Globus pallidus (tissue), 1 donor: ENCODE results near the gene CCL14.

Experiments
- DNase-seq: peaks from one replicate; pipeline ENCODE4 v3.0.0-alpha.2; 2015; ENCODE audit warnings: low spot score

CCL14 gene

DNA sequence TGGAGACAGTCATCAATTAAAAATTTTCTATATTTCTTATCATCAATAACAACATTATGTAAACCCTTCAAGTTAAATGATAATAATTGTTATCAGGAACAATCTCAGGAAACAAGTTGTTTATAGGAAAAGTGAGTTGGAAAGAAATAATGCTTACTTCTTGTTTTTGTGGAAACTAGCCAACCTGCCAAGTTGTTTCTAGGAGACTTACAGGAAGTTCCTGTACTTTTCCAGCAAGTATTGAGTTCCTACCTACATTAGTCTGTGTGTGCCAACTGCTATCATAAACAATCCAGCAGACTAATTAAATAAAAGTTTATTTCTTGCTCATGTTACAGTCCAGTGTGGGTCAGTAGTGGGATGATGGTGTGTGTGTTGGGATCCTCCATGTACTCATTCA is 1.6 kb upstream of the CCL14 start:
- no peak for DNase-seq

DNA sequence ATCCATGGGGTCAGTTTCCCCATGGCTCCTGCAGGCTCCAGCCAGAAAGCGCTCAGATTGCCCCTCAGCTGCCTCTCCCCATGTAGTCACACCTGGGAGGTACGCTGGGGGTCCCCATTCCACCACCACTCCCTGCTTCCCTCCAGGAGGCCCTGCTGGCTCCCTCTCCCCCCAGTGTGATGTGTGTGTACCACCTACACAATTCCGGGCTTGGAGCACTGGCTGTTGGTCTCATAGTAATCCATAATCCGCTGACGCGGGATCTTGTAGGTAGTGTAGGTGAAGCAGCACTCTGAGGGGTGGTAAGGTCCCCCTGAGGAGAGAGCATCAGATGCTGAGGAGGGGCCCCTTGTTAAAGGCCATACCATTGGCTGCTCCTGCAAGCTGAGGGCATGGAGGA is 2.4 kb downstream of the CCL14 start:
- no peak for DNase-seq

DNA sequence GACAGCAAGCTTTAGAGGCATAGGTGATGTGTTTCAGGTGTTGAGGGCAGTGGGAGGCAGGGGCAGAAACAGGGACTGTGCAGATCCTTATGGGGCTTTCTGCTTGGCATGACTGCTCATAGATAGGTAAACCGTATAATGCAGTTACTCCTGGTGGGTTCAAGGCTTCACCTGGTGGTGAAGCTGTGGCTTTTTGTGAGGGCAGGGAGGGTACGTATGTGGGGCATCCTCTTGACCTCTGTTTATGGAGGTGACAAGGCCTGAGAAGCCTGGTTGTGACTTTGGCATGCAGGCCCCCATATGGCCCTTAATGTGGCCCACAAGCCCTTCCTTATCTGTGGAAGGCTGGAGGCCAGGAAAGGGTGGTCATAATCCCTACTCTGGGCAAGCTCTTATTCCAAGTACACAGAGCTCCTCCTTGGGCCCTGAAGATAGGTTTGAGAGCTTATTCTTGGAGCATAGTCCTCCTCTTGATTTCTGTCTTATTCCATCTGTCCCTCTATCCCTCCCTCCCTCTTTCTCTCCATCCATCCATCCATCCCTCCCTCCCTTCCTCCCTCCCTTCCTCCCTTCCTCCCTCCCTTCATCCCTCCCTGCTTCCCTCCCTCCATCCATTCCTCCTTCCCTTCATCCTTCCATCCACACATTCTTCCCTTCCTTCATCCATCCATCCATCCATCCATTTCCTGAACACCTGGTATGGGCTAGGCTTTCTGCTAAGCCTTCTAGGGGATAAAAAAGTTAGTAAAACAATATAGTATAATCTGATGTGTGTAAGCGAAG is 3.9 kb downstream of the CCL14 start:
- DNase-seq: no peak

DNA sequence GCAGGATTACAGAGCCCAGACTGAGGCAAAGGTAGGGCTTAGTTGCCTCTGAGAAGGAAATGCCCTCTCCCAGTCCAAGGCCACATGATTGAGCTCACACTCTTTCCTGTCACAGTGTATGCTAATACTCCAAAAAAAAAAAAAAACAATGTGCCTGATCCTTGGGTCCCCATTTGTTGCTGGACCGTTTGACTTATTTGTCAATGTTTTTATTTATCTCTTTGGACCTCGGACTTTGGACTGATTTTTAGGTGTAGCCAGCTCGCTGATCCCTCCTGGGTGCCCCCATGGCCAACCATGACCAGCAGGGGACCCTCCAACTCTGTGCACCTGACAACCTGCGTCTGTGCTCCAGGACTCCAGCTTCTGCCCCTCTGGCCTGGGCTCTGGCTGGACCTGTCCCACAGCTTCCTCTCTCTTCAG is 4.6 kb downstream of the CCL14 start:
- DNase-seq: no peak

DNA sequence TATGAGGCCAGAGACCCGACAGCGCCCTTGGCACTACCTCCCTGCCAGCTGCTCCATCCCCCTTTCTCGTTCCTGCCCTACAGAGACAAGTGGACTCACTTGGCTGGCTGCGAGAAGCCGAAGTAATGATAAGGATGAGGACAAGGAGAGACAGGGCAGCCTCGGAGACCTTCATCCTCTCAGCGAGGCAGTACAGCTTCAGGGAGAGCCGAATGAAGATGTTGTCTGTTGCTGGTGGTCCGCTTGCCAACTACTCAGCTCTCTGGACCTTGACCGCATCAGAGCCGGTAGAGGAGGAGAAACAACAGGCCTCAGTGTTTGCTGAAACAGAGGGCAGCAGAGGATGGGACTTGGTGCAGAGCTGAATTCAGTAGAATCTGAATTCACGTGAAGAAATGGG is 5.3 kb downstream of the CCL14 start, which contains the start of gene CCL16:
Gene CCL16, minus strand, starts transcription at position 252 of the 400 bp plus-strand sequence. Its CDS starts 77 bp downstream, at position 175.
- DNase-seq: no peak

DNA sequence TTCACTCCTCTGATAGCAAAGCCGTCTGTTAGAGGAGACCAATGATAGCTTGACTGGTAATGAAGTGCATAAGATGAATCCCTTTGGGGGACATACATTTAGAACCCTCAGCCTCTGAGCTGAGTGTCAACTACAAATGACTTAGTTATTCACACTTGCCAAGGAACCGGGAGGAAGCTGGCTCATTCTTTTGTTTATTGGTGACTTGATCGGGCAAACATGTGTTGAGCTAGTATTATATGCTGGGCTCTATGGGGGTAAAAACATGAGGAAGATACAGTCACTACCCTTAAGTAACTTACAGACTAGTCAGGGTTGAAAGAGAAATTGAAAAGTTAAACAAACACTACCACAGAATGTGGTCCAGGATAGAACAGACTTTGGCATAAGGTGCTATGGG is 8.2 kb downstream of the CCL14 start:
- no peak for DNase-seq

DNA sequence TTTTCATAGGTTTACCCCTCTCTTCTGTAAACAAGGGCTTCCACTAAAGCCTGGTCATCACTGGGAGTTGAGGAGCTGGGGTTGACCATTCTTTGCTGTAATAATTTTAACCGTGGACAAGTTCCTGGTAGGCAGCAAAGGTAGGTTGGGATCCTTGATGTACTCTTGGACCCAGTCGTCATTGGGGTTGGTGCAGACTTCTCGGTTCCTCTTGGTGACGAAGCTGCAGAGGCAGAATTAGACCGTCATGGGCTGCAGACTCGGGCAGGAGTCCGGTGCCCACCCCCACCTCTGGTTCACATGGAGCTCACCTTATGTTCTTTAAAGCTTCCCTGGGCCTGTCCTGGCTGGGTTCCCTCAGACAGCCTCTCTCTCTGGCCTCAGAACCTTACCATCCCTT is 9.0 kb downstream of the CCL14 start:
- no peak for DNase-seq

DNA sequence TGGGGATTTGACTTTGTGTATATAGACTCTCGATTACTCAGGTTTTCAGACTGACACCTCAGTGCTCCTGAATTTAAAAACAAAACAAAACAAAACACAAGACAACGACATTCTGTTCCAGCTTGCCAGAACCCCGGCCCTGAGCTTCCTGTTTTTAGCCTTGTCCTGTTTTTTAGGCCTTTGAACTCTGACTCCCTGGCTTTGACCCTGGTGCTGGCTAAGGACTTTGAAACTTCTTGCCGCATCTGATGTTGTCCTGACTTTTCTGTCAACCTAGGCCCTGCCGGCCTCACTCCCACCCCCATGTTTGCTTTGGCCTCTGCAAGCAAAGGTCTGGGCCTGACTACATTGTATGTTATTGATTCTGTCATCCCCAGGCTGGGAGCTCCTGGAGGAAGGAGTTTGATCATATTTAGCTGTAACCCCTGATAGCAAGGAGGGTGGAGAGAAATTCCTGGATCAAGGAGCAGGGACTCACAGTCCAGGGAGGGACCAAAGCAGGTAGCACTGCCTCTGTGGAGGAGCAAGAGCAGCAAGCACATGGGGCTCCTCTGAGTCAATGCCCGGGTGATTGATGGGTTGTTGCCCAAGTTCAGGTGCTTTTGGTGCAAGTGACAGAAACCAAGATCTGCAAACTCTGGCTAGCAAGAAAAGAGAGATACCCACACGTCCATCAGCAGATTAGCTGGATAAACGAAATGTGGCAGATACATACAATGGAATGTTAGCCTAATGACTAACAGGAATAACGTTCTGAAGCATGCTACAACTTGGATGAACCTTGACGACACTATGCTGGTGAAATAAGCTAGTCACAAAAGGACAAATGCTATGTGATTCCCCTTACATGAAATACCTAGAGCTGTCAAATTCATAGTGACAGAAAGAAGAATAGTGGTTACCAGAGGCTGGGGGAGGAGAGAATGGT is 12.9 kb downstream of the CCL14 start:
- DNase-seq: peak; percentile 7

DNA sequence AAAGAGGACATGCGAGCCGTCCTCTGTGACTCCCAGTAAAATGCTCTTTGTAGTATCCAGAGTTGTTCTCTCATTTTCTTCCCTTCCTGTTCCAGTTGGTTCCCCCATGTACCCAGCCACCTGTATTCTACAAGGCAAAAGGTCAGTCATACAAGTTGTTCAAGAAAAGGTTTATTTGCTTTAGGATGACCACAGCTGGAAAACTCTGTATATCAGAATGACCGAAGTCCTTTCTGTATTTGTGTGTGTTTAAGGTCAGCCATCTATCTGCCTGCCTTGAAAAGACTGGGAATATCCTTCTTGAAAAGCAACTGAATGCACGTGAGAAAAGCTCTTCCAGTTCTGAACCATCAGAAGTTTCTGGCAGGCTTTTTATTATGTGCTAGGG is 13.6 kb downstream of the CCL14 start:
- no peak for DNase-seq

DNA sequence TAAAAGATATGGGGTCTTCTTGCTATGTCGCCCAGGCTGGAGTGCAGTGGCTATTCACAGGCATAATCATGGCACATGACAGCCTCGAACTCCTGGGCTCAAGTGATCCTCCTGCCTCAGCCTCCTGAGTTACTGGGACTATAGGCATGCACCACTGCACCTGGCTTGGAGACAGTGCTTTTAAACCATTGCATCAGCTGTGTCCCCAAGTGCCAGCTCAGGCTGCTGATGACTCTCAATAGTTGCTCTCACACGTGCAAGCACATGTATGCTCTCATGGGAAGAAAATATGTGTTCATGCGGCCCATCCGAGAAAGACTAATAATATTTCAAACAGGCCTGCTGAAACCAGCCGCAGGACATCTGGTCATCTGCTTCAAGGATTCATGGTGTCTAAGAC is 14.0 kb downstream of the CCL14 start:
- DNase-seq: no peak

DNA sequence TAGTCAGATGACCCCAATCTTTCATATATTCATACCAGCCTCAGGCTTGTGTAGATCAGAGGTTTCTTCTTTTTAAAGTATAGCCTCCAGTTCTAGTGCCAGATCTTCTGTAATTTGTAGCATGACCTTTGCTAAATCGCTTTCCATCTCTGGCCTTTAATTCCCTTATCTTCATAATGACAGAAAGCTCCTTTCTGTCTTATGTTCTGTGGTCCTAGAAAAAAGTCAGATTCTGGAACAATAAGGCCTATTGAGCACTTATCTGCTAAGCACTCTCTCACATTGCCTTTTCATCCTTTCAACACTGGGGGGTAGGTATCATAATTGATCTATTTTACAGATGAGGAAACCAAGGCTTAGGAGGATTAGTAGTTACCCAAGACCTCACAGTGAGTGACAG is 14.5 kb downstream of the CCL14 start:
- no peak for DNase-seq

DNA sequence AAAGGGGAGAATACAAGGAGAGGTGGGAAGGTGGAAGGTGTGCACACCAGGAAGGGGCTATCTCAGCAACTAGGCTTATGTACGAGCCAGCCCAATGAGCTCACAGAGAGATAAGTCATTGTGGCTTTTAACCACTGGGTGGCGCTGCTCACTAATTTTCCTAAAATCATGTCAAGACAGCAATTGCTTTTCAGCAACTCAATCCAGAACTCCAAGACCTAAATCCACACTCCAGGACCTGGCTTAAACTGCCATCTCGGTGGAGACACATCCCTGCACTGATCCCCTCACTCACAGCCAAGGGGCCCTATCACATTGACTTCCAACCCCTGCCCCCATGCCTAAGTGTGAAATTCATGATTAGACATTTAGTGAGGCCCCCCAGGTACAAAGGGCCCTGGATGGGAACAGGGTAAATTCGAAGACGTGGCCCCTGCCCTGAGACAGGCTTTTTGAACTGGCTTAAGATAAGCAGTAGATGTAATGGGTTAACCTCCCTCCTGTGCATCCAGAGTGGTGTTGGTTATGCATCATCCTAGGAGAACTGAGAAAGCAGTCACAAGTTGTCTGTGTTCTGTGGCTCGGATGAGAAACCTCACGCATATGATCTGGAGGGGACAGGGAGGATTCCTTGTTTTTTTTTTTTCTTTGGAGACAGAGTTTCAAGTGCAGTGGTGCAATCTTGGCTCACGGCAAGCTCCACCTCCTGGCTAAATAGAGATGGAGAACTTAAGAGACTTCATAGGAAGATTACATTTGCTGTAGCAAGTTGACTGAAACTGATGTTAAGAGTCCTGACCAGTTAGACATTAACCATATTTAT is 16.8 kb downstream of the CCL14 start:
- peak; percentile 67 for DNase-seq

DNA sequence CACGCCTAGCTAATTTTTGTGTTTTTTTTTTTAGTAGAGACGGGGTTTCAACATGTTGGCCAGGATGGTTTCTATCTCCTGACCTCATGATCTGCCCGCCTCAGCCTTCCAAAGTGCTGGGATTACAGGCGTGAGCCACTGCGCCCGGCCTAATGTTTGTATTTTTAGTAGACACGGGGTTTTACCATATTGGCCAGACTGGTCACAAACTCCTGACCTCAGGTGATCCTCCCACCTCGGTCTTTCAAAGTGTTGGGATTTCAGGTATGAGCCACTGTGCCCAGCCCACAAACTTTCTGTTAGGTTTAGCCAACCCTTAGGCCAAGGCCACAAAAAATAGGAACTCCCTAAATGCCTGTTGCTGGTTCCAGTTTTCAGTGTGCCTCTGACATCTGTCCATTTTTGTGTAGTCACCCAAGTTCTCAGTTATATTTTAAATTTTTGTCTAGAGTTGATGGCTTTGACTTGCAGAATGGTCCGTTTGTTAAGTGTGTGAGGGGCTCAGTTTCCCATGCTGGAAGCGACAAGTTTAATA is 17.9 kb downstream of the CCL14 start:
- DNase-seq: no peak

DNA sequence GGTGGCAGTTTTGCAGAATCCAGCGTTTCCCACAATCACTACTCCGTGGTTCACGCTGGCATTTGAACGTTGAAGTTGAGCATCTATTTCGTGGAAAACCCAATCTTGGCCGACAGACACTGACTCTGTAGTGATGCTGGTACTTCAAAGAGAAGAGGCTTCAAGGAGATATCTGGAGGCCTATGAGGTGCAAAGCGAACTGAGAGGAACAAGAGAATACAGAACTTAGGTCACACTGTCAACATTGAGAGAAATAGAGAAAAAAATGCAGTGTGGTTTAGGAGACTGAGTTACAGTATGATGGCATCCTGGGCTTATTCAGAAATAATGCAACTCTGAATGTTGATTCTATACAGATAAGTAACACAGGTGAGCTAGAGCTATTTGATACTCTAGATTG is 21.3 kb downstream of the CCL14 start:
- DNase-seq: no peak

DNA sequence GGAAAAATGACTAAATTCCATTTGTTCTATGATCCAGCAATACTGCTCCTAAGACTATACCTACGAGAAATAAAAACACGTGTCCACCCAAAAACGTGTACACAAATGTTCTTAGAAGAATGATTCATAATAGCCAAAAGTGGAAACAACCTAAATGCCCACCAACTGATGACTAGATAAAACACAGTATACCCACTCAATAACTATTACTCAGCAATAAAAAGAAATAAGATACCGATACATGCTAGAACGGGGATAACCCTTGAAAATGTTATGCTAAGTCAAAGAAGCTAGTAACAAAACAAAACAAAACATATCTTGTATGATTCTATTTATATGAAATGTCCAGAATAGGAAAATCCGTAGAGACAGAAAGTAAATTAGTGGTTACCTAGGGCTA is 22.9 kb downstream of the CCL14 start:
- DNase-seq: no peak

DNA sequence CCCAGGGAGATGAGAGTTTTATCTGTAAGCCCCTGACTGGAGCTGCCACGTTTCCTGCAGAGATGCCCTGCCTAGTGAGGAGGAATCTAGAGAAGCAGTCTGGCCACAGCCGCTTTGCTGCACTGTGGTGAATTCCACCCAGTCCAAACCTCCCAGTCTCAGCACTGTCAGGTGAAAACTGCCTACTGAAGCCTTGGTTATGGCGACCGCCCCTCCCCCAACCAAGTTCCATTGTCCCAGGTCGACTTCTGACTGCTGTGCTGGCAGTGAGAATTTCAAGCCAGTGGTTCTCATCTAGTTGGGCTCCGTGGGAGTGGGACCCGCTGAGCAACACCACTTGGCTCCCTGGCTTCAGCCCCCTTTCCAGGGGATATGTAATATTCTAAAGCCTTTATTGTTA is 32.8 kb downstream of the CCL14 start:
- DNase-seq: no peak

DNA sequence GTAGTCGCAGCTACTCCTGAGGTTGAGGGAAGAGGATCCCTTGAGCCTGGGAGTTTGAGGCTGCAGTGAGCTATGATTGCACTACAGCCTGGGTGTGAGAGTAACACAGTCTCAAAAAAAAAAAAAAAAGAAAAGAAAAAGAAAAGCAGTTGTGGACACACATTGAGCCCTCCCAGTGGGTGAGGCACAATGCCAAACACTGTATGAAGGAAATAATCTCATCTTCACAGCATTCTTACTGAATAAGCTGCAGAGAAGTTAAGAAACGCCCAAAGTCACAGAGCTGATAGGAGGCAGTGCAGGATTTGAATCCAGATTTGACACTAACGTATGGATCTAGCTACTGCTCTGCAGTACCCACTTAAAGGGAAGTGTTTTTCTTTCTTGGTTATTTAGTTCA is 37.1 kb downstream of the CCL14 start:
- no peak for DNase-seq

DNA sequence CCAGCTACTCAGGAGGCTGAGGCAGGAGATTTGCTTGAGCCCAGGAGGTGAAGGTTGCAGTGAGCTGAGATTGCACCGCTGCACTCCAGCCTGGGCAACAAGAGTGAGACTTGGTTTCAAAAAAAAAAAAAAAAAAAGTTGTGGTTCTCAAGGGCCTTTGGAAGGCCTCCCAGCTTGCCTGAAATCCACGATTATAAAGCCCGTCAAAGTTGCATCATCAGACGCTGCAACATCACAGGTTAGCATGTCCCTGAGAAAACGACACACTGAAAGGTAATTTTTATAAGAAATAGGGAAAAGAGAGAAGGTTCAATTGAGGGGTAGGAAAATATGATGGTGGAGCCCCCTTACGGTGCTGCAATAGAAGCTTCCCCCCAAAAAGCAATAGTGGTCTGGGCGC is 38.4 kb downstream of the CCL14 start:
- DNase-seq: no peak

DNA sequence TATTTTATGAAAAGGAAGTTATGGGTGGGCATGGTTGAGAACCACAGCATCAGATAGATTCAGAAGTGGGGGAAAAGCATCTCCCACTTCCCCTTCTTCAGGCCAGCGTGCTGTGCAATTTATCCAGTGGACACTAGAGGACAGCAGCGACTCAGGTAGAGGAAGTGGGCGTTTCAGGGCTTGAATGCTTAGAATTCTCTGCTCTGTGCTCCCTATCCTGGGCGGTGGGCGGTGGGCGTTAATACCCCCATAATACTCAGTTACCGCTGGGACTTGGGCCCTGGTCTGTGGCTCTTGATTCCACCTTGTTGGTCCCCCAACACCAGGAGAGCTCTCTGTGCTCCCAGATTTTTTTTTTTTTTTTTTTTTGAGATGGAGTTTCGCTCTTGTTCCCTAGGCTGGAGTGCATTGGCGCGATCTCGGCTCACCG is 39.4 kb downstream of the CCL14 start:
- DNase-seq: no peak

DNA sequence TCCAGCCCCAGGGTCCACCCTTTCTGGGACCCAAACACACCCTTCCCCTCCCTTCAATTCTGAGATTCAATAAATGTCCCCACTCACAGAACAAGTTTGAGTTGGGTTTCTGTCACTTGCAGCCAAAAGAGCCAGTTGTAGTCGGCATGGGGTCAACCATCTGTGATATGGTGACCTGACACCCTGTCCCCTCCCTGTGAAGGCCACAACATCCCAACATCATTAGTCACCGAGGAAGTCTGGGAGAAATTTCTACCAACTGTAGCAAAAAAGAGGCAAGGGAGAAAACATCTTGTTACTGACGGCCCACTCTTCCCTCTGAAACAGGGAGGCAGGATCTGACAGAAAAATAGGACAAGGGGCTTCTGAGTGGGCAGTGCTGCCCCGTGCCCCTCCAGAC is 42.4 kb downstream of the CCL14 start:
- DNase-seq: no peak

DNA sequence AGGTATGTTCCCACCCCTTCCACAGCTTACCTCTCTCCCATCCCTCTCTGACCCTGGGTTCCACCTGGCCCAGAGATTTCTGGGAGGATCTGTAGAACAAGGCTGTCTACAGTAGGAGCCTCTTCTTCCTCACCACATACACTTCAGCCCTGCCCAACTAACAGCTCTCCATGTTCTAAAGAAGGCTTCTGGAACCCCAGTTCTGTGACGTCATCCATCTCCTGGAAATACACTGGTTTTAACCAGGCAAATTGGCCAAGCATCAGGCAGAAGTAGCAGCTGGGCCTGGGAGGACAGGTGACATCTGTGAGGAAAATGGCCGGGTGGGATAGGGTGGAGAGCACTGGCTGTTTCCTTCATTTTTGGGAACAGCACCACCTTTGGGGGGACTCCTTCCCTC is 43.0 kb downstream of the CCL14 start, which contains the start of gene LYZL6:
Gene LYZL6, minus strand, starts transcription at position 177 of the 400 bp plus-strand sequence. CDS start 4,357 bp downstream, outside the sequence.
- no peak for DNase-seq
